Measurements from ENCODE around the gene EIF3CL.
"Not testable (repeated sequence)": the region's sequence is repeated elsewhere in the genome, so short reads cannot be mapped to it uniquely, and the experiment has no call there.

- TF ChIP-seq CTCF, POLR2A, EP300 (IDR thresholded peaks at IDR 0.05): not testable (repeated sequence)
These were observed 11.6 kb downstream of the EIF3CL start for GRCh38 chr16:28392054-28392453.
